GM21423 (cell line): ENCODE measurements around the gene SELE.
"Not testable (repeated sequence)": the region's sequence is repeated elsewhere in the genome, so short reads cannot be mapped to it uniquely, and the experiment has no call there.

Experiments used
- ATAC-seq: cut with Tn5 transposase; IDR thresholded peaks from one replicate; pipeline ENCODE4 v1.9.1; 2021; ENCODE audit warnings: mild to moderate bottlenecking, moderate library complexity; ENCODE audit not compliant: unreplicated experiment

Gene SELE

DNA sequence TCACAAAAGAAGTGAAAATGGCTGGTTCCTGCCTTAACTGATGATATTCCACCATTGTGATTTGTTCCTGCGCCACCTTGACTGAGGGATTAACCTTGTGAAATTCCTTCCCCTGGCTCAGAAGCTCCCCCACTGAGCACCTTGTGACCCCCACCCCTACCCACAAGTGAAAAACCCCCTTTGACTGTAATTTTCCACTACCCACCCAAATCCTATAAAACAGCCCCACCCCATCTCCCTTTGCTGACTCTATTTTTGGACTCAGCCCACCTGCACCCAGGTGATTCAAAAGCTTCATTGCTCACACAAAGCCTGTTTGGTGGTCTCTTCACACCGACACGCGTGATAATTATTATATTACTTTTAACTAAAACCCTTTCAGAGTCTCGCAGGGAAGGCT is 45.5 kb downstream of the SELE start:
- not testable (repeated sequence) for ATAC-seq

DNA sequence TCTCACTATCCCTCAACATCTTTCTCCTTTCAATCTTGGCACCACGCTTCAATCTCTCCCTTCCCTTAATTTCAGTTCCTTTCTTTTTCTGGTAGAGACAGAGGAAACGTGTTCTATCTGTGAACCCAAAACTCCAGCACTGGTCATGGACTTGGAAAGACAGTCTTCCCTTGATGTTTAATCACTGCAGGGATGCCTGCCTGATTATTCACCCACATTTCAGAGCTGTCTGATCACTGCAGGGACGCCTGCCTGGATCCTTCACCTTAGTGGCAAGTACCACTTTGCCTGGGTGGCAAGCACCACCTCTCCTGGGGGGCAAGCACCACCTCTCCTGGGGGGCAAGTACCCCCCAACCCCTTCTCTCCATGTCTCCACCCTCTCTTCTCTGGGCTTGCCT is 50.2 kb downstream of the SELE start:
- no peak for ATAC-seq

DNA sequence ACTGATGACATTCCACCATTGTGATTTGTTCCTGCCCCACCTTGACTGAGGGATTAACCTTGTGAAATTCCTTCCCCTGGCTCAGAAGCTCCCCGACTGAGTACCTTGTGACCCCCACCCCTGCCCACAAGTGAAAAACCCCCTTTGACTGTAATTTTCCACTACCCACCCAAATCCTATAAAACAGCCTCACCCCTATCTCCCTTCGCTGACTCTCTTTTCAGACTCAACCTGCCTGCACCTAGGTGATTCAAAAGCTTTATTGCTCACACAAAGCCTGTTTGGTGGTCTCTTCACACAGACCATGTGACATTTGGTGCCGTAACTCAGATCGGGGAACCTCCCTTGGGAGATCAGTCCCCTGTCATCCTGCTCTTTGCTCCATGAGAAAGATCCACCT is 50.7 kb downstream of the SELE start:
- not testable (repeated sequence) for ATAC-seq

DNA sequence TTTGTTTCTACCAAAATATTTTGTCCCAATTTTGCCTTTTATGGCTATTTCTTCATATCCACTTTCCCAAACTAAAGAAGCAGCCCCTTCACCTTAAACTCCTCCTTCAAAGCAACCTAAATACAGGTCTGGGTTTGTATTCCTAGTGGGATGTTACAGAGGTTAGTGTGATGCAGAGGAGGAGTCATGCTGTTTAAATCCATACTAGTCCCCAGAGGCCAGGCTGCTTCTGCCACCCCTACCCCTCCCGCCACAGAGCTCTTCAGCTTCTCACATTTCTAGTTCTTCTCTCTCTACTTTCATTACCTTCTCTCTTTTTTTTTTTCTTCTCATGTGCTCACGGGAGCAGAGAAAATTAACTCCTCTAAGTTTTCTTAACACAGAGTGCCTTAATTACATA is 51.8 kb downstream of the SELE start:
- ATAC-seq, result no peak

DNA sequence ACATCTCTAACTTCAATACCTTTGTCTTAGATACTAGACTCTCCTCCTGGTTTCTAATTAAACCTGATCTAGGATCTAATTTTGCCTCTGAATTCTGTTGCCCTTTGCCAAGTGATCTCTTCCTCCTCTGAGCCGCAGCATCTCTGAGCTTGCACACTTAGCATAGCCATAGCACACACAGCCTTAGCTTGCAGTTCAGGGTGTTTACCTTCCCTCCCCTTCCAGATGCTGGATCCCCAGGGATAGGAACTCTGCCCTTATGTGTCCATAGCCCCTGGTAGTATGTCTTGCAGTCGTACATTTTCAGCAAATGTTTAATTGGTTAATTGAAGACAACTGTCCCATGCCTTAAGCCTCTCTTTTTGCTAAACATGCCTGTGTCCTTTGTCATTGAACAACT is 52.7 kb downstream of the SELE start:
- peak; percentile 29 for ATAC-seq

DNA sequence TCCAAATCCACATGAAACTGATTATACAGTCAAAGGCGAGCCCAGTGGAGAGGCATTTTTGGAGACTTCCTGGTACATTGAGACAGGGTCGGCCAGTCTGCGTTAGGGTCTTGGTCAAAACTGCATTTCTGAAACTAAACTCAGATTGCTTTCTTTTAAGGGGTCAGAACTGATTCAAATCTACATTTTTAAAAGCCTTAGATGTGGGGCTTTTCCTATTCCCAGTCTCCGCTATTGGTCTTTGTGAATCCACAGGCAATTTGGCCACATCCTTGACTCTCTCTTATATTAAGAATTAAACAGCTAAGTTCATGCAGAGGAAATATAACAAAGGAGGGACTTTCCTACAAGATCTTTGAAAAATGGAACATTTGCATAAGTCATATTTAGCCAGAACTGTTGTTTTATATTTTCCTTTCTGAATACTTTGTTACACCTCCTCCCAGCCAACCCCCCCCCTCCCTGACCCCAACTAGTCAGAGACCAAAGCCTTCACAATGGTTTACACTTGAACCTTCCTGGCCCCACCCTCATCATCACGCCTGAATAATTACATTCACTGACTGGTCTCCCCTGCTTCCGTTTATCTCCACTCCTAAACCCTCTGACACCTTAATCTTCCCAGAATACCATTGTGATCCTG is 53.4 kb downstream of the SELE start:
- peak; percentile 57 for ATAC-seq

DNA sequence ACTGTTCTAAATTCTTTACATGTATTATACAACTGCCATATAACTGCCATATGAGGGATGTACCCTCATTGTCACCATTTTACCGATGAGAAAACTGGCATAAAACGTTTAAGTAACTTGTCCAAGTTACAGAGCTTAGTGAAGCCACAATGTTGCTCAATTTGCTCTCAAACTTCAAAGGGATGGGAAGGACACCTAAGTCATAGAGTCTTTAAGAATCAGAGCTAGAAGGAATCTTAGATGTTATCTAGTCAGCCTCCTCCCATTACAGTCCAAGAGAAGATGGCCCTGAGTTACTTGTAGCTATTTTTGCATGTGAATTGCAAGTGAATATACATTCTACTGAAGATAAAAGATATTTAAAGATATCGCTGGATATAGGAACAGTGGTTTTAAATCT is 54.2 kb downstream of the SELE start:
- no peak for ATAC-seq

DNA sequence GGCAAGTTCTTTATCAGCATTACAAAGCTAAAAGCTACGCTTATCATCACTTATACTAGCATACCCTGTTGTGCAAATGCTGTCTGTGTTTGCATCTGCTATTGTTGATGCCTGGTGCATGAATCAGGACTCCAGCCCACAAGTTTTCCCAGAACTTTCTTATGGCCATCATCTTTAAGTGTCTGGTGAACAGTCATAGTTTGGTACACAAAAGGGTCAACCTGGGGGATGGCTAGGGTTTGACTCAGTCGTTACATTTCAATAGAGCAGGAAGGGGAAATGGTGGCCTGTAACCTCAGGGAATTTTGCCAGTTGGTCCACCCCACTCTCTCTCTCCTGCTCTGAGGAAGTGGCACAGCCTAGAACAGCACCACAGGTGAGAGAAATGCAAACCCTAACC is 57.9 kb downstream of the SELE start:
- no peak for ATAC-seq
